ENCODE measurements around the gene ETV4.

Gene ETV4

DNA sequence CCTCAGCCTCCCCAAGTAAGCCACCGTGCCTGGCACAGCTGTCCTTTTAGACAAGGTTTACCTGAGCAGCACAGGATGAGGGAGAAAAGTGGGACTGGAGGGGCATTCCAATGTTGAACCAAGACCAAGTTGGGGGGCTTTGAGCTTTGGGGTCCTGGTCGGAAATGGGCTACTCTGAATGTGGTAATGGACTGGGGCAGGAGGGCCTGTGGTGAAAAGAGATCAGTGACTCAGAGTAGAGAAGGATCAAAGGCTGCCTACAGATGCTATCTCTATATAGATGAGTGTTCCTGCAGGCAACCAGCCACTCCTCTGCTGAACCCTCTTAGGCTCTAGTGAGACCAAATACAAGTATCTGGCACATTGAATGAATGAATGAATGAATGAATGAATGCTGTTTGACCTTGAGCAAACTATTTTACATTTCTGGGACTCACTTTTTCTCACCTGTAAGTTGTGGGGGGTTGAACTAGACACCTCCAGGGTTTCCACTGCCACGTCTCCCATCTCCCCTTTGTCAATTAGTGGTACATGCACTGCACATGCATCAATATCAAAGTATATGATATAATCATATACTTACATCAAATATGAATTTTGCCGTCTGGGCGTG is 26.3 kb upstream of the ETV4 start:
- no peak for FAIRE-seq
- DNase-seq (ENCODE audit: insufficient read length, low spot score): no peak
- TF ChIP-seq, protein P1, sequence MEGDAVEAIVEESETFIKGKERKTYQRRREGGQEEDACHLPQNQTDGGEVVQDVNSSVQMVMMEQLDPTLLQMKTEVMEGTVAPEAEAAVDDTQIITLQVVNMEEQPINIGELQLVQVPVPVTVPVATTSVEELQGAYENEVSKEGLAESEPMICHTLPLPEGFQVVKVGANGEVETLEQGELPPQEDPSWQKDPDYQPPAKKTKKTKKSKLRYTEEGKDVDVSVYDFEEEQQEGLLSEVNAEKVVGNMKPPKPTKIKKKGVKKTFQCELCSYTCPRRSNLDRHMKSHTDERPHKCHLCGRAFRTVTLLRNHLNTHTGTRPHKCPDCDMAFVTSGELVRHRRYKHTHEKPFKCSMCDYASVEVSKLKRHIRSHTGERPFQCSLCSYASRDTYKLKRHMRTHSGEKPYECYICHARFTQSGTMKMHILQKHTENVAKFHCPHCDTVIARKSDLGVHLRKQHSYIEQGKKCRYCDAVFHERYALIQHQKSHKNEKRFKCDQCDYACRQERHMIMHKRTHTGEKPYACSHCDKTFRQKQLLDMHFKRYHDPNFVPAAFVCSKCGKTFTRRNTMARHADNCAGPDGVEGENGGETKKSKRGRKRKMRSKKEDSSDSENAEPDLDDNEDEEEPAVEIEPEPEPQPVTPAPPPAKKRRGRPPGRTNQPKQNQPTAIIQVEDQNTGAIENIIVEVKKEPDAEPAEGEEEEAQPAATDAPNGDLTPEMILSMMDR (IDR thresholded peaks at IDR 0.05; ENCODE audit: insufficient read depth, missing control alignments): no peak

DNA sequence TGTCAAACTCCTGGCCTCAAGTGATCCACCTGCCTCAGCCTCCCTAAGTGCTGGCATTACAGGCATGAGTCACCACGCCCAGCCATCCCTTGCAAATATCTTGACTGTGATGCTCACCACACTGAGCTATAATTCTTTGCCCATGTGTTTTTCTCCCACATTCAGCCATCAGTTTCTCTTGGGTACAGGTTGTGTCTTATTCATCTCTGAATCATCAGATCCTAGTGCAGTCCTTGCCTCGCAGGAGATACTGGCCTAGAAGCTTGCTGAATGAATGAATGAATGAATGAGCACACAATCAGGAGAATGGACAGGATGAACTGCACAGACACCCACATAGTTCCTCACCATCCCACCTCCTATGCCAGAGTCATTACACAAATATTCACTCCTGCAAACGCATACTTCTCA is 24.4 kb upstream of the ETV4 start:
- no peak for DNase-seq (ENCODE audit: insufficient read length, low spot score)
- FAIRE-seq: no peak
- TF ChIP-seq, protein P1 (IDR thresholded peaks at IDR 0.05; ENCODE audit: insufficient read depth, missing control alignments): no peak

DNA sequence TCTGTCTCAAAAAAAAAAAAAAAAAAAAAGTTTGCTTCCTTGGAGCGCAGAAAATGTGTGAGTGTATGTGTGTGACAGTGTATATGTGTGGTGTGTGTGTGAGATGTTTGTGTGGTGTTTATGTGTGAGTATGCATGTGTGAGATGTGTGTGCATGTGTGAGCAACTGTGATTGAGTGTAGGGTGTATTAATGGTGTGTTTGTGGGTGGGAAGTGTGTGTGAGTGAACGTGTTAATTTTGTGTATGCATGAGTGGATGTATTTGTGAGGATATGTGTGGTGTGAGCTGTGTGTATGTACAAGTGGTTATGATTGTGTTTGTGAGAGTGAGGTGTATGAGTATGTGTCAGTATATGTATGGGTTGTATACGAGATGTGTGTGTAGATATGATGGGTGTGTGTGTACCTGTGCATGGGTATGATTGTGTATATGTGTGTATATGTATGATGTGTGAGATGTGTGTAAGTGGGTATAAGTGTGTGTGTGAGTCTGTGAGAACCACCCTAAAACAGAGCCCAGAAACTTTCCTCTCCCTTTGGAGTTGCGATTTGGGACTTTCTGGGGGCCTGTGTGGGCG is 22.5 kb upstream of the ETV4 start:
- TF ChIP-seq, protein P1 (IDR thresholded peaks at IDR 0.05; ENCODE audit: insufficient read depth, missing control alignments): no peak
- FAIRE-seq (no peak), DNase-seq (ENCODE audit: insufficient read length, low spot score) (no peak)

- TF ChIP-seq, protein P1 (IDR thresholded peaks at IDR 0.05; ENCODE audit: insufficient read depth, missing control alignments): no peak
- FAIRE-seq (no peak), DNase-seq (ENCODE audit: insufficient read length, low spot score) (no peak)
Measured at GRCh38 chr17:43563600-43564594, 17.8 kb upstream of the ETV4 start.

DNA sequence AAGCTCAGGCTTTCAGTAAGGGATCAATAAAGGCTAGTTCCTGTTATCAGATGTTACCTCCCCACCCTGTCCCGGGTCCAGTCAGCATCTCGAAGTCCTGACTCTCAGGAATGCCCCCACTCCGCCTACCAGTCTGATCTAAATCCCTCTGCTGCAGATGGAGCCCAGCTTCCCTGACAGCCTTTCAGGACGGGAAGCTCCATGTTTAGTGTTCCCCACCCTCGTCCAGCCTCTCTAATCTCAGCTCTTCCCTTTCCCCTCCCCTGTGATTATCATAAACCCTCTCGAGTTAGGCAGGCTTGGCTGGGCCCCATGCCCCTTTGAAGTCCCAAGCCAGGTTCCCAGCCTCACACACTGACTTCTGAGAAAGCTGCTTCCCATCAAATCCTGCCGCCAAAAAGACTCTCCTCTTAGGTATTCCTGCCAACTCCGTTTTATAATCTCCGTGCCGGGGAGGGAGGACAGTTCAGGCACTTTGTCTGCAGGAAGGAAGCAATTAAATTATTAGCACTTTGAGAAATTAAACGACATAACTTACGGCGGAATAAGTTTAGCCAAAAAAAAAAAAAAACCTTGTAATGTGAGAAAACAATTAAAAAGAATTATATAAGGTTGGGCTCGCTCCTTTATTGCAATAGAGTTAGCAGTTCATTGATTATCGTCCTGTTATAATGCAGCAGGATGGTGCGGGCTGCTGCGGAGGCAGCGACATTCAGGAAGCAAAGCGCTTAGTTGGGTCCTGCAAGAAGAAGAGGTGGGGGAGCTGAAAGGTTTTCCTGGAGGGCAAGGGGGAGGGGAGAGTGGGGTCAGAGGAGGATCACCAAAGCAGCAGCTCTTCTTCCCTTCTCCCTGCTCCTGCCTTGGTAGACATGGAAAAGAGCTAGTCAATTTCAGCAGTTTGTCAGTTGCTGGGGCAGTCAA is 16.8 kb upstream of the ETV4 start:
- FAIRE-seq (no peak), DNase-seq (ENCODE audit: insufficient read length, low spot score) (no peak)
- TF ChIP-seq, protein P1 (IDR thresholded peaks at IDR 0.05; ENCODE audit: insufficient read depth, missing control alignments): no peak

- TF ChIP-seq, protein P1 (IDR thresholded peaks at IDR 0.05; ENCODE audit: insufficient read depth, missing control alignments): no peak
- no peak for DNase-seq (ENCODE audit: insufficient read length, low spot score)
- no peak for FAIRE-seq
Measured at GRCh38 chr17:43560461-43561427, 14.6 kb upstream of the ETV4 start.

Measured in D721Med (cell line).